HL-60 (cell line): ENCODE measurements around the gene TMPRSS3.

ENCODE experiments used
- DNase-seq, 2 experiments: peaks; one replicate each; pipeline ENCODE4 v3.0.0-alpha.2; 2010 to 2020; ENCODE audit warnings: low read depth in 1 of 2, low spot score in 1 of 2
- H3K27ac ChIP-seq: fragments of 250-450 bp; sonication (Bioruptor Pico); replicated peaks from 2 replicates; pipeline ENCODE4 v1.5.1; 2020; ENCODE audit warnings: mild to moderate bottlenecking, moderate library complexity
- H3K27me3 ChIP-seq: fragments of 250-450 bp; sonication (Bioruptor Pico); 2 replicates; pipeline ENCODE4 v1.5.1; 2021; ENCODE audit warnings: mild to moderate bottlenecking, moderate library complexity; ENCODE audit not compliant: insufficient read depth, poor library complexity, severe bottlenecking
- H3K4me3 ChIP-seq: replicated peaks from 2 replicates; pipeline ENCODE4 v1.5.1; 2011; ENCODE audit warnings: mild to moderate bottlenecking, control low read depth, low read length; ENCODE audit not compliant: insufficient read depth
- CTCF ChIP-seq: IDR thresholded peaks from one replicate; pipeline ENCODE4 v1.5.1; 2011; ENCODE audit warnings: low read length, control low read depth, inconsistent platforms; ENCODE audit not compliant: insufficient read depth
- GABPA ChIP-seq: IDR thresholded peaks from 2 replicates; pipeline ENCODE4 v1.6.1; 2012; ENCODE audit warnings: low read depth
- POLR2AphosphoS5 ChIP-seq: IDR thresholded peaks from 2 replicates; pipeline ENCODE4 v1.6.1; 2012; ENCODE audit warnings: low read depth
- REST ChIP-seq: IDR thresholded peaks from 2 replicates; pipeline ENCODE4 v1.6.1; 2012; ENCODE audit warnings: low read depth; ENCODE audit not compliant: insufficient replicate concordance
- SPI1 ChIP-seq: IDR thresholded peaks from 2 replicates; pipeline ENCODE4 v1.6.1; 2012; ENCODE audit warnings: low read depth, mild to moderate bottlenecking, borderline replicate concordance

The TMPRSS3 gene

GRCh38 chr21:42382915-42383314 is 12.9 kb downstream of the TMPRSS3 start:
- H3K27me3 ChIP-seq, result no peaks in the 10 kb centered on the region
- no peak overlapping the region for H3K4me3 ChIP-seq
- TF ChIP-seq CTCF, result no peak
- no peak for TF ChIP-seq POLR2AphosphoS5
- TF ChIP-seq SPI1, result no peak
- no peak for TF ChIP-seq GABPA
- H3K27ac ChIP-seq, result no peak overlapping the region
- no peak for DNase-seq

DNA sequence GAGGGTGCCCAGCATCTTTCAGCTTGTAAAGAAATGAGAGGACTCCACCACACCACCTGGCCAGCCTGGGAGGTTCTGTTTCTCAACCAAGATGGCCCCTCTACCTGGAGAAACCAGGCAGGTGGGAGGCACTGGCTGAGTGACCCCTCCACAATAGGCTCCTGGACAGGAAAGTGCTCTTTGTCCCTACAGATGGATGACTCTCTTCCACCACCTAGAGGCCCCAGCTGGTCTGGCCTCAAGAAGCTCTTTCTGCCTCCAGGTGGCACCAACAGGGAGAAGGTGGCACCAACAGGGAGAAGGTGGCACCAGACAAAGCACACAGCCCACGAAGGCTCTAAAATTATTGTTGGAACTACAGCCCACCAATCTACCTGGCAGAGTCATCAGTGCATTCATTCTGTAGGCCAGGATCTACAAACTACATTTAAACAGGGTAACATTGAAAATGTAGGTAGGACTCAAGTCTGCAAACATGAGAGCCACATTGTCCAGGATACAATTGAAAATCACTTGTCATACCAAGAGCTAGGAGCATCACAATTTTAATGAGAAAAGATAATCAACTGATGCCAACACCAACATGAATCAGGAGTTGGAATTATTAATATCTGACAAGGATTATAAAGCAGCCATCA is 14.4 kb downstream of the TMPRSS3 start:
- H3K4me3 ChIP-seq, result no peak overlapping the region
- no peaks in the 10 kb centered on the region for H3K27me3 ChIP-seq
- no peak overlapping the region for H3K27ac ChIP-seq
- DNase-seq, result peak in 1 of 2 experiments; percentile 70
- TF ChIP-seq CTCF, result peak; percentile 59
- no peak for TF ChIP-seq POLR2AphosphoS5
- no peak for TF ChIP-seq GABPA
- TF ChIP-seq REST, result no peak

- H3K4me3 ChIP-seq, result no peak overlapping the region
- TF ChIP-seq POLR2AphosphoS5 (no peak), GABPA (no peak), REST (no peak), SPI1 (no peak), CTCF (no peak)
- no peaks in the 10 kb centered on the region for H3K27me3 ChIP-seq
- no peak for DNase-seq
- H3K27ac ChIP-seq, result no peak overlapping the region
Observed at GRCh38 chr21:42379426-42380215, 16.2 kb downstream of the TMPRSS3 start.
